ENCODE results near the gene EPN2. TPM values are rescaled to one million over a fixed set of nuclear protein-coding genes. Genes with fewer than 3 reads are reported as not detected.

Gene EPN2
- total RNA-seq, 1 experiment from 2014 or later, result 57.8 TPM

GRCh38 chr17:19269641-19270040 lies 32.5 kb downstream of the EPN2 start:
- peaks cover 4% of the 10 kb centered on the region; the same call in 1 of the 2 replicates for H3K79me2 ChIP-seq (ENCODE audit: insufficient read depth, low read length)
- no peak overlapping the region for H4K8ac ChIP-seq (replicated peaks; ENCODE audit: insufficient read length, low read depth, low read length)
- no peak overlapping the region for H4K91ac ChIP-seq (ENCODE audit: insufficient read length, low read depth, low read length)

More at GRCh38 chr17:19269641-19270040, 32.5 kb downstream of the EPN2 start:
- Histone ChIP-seq H2AK5ac (ENCODE audit: insufficient read length, low read length) (no peak overlapping the region), H3K9ac (ENCODE audit: extremely low read depth, insufficient read length, low read length) (no peak overlapping the region), H3K27ac (ENCODE audit: insufficient read length, low read depth, low read length) (no peak overlapping the region), H3K4me2 (ENCODE audit: insufficient read depth, insufficient read length, low read length) (no peak overlapping the region), H3K18ac (ENCODE audit: insufficient read length, low read depth, low read length) (no peak overlapping the region), H2BK12ac (ENCODE audit: insufficient read length, low read depth, low read length) (no peak overlapping the region), H3T11ph (ENCODE audit: low read length) (no peak overlapping the region), H3K4ac (ENCODE audit: low read depth, low read length) (no peak overlapping the region), H3K9me3 (ENCODE audit: control insufficient read depth, low read depth, low read length) (no peaks in the 10 kb centered on the region), H3K27me3 (ENCODE audit: insufficient read depth, low read length) (no peaks in the 10 kb centered on the region), H3K79me1 (ENCODE audit: insufficient read depth, low read depth, low read length, poor library complexity, severe bottlenecking) (peaks cover 4% of the 10 kb centered on the region), H2BK15ac (ENCODE audit: low read depth, low read length) (no peak overlapping the region), H4K5ac (ENCODE audit: insufficient read length, low read depth, low read length) (no peak overlapping the region), H2BK20ac (ENCODE audit: low read depth, low read length, poor library complexity, severe bottlenecking) (no peak overlapping the region), H3K4me1 (ENCODE audit: insufficient read depth, low read length) (no peaks in the 10 kb centered on the region), H3K23ac (ENCODE audit: insufficient read length, low read depth, low read length) (no peak overlapping the region), H3K23me2 (ENCODE audit: insufficient read length, low read depth, low read length, poor library complexity, severe bottlenecking) (no peaks in the 10 kb centered on the region), H3K56ac (ENCODE audit: insufficient read length, low read depth, low read length) (no peak overlapping the region), H2BK5ac (ENCODE audit: insufficient read length, low read length) (no peak overlapping the region), H2BK120ac (ENCODE audit: low read depth, low read length, poor library complexity, severe bottlenecking) (no peak overlapping the region), H3K14ac (ENCODE audit: insufficient read depth, low read length) (no peak overlapping the region), H2AFZ (ENCODE audit: low read length) (no peak overlapping the region), H4K20me1 (ENCODE audit: control insufficient read depth, insufficient read depth, insufficient read length) (no peaks in the 10 kb centered on the region)
- Mint-ChIP-seq H3K9me3 (no peaks in the 10 kb centered on the region), H3K4me3 (no peak overlapping the region), H3K27ac (peak overlapping the region in 1 of 3 experiments; percentile 46; a peak in 1 of 7 replicates), H3K4me1 (peaks cover 42 to 50% of the 10 kb centered on the region in 2 experiments), H3K27me3 (ENCODE audit: low read depth) (no peaks in the 10 kb centered on the region), H3K36me3 (ENCODE audit: insufficient read depth in 1 of 3, low read depth in 3 of 3) (peaks cover 5 to 17% (median 6%) of the 10 kb centered on the region in 3 experiments; a peak in 5 of 7 replicates)
- TF ChIP-seq CTCF (conservative IDR thresholded peaks at IDR 0.05), result no peak
- DNase-seq, result no peak
- no CpG with 5 or more reads among the region's 3 CpGs for WGBS (ENCODE audit: extremely low coverage, insufficient read length, low lambda C conversion rate)

All from H9 (cell line).